Ureter (tissue), 1 donor: ENCODE data around the gene WSCD2. TPM values are rescaled to one million over a fixed set of nuclear protein-coding genes. Genes with fewer than 3 reads are reported as not detected.
A peak's percentile ranks its signal among the peaks of the same experiment; 100 is the strongest.

Experiments used
- DNase-seq: peaks from one replicate; pipeline ENCODE4 v3.0.0-alpha.2; 2020; ENCODE audit warnings: low spot score
- total RNA-seq: library from RNA; stranded (reverse); gene quantifications from one replicate; pipeline ENCODE4 v1.2.4, GENCODE V29; 2023
- donor health status: DM: yes; HTN: yes; CAD: no.

The WSCD2 gene
- 43.7 TPM for total RNA-seq

GRCh38 chr12:108129017-108129812 is at the start of gene WSCD2:
Gene WSCD2 (plus strand): TSS chr12:108129288. CDS start chr12:108195833, 66,545 bp downstream.
- DNase-seq = peak; percentile 79

GRCh38 chr12:108079721-108080120 is 49.4 kb upstream of the WSCD2 start:
- DNase-seq = no peak

DNA sequence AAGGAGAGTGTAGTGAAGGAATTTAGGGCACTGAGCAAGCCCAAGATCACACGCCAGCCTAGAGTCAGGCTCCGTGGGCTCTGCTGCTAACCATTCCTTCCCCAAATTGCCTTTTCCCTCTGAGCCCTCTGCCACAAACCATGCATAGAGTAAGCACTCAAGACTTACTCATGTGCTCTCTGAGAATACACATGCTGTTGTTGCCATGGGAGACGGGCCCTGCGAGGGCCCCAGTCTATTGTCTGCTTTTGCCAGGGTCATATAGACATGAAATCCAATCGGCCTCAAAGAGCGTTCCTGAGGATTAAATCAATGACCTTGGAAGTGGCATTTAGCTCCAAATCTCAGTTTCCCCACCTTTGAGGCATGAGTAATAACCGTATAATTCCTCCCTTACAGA is 48.7 kb upstream of the WSCD2 start:
- no peak for DNase-seq

GRCh38 chr12:108082485-108082884 is 46.6 kb upstream of the WSCD2 start:
- DNase-seq = no peak

- no peak for DNase-seq
Observed at GRCh38 chr12:108087900-108088299, 41.2 kb upstream of the WSCD2 start.

DNA sequence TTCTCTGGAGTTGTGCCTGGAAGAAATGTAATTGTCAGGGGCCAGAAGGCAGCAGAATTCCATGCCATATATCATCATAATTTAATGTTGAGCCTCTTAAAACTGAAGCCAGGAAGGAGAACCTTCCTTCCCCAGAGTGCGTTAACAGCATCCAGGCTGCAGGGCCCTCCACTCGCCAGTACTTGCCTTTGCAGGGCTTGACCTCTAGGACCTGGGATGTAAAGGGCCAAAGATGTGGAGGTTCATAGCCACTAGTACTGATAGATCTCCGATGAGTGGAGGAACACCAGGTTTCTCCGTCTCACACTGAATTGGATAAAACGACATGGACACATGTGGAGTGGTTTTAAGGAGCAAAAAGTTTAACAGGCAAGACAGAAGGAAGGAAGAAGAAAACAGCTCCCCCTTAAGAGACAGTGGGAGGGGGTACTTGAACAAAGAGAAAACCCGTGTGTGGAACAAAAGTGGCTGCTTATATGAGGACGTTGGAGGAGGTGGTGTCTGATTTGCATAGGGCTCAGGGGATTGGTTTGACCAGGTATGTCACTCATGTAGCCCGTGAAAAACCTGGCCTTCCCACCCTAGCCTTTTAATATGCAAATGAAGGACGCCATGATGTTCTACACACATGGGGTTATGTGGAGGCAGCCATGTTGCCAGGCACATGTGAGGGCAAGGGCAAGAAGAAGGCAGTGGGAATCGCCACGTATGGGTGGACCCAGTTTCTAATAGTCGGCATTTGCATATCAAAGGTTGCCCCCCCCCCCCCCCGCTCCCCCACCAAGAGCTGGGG is 38.8 kb upstream of the WSCD2 start:
- no peak for DNase-seq

- no peak for DNase-seq
Observed at GRCh38 chr12:108090932-108091678, 38.0 kb upstream of the WSCD2 start.

GRCh38 chr12:108091679-108092051 is 37.4 kb upstream of the WSCD2 start:
- no peak for DNase-seq

GRCh38 chr12:108093209-108093608 is 35.9 kb upstream of the WSCD2 start:
- DNase-seq = no peak

- DNase-seq = no peak
Observed at GRCh38 chr12:108094056-108094649, 34.9 kb upstream of the WSCD2 start.

GRCh38 chr12:108097160-108097911 is 31.8 kb upstream of the WSCD2 start:
- no peak for DNase-seq

GRCh38 chr12:108098374-108098773 is 30.7 kb upstream of the WSCD2 start:
- no peak for DNase-seq

GRCh38 chr12:108099073-108099472 is 30.0 kb upstream of the WSCD2 start:
- DNase-seq = no peak

DNA sequence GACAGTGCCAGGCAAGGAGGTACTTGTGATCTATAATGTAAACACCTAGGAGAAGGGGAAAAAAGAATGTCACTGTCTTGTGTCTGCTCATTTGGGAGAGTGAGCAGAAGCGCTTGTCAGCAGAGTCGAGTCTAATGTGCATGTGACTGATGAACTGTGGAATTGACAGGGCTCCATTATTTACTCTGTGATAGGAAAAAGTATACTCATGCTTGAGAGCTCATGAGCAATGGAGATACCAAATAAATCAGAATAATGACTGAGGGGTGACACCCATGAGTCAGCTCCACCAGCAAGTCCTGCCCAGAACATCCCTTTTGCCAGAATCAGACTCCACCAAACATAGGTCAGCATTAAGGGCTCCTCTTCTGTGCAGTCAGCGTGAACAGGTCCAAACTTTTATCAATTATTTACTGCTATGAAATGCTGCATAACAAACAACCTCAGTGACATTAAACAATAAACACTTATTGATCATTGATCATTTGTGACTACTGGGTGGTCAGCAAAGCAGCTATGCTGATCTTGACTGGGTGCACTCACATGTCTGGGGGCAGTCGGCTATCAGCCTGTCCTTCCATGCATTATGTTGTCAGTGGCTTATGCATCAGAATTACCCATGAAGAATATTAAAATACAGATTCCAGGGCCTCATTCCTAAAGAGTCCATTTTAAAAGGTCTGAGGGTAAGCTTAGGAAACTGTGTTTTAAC is 29.2 kb upstream of the WSCD2 start:
- no peak for DNase-seq

DNA sequence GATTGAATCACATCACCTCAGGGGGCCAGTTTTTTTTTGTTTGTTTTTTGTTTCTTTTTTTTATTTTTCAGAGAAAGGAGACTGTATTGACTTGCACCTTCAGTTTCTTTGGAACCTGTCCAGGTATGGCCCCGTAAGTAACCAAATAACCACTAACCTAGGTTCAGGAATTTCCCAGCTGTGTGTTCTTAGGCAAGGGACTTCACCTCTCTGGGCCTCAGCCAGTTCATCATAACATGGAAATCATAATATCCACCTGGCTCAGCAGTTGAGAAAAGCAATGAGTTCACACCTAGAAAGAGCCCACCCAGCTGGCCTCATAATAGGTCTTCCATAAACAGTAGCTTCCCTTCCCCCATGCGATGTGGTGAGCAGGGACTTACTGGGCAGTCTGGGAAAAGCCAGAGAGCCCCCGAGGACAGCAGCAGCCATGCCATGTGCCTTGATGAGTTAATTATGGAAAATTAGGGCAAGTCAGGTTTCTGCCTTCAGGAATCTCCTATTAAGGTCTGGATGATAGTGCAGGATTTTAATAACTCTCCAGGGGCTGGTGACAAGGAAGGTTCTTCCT is 27.4 kb upstream of the WSCD2 start:
- no peak for DNase-seq

- no peak for DNase-seq
Observed at GRCh38 chr12:108102363-108102762, 26.7 kb upstream of the WSCD2 start.

- no peak for DNase-seq
Observed at GRCh38 chr12:108103087-108103486, 26.0 kb upstream of the WSCD2 start.

DNA sequence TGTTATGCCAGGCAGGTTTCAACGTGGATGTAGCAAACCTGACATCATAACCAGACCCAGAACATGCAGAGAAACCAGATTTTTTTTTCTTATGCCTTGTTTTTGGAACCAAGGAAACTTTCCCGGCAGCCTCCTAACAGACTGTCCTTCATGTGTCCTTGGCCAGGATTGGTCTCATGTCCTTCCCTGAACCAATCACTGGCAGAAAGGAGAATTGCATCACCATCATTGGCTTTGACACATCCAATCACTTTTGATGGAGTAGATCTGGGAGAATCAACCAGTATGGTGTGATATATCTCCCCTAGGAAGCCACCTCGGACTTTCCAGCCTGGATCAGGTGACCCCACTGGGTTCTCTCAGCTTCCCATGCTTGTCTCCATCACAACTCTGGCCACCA is 25.6 kb upstream of the WSCD2 start:
- no peak for DNase-seq

- DNase-seq = no peak
Observed at GRCh38 chr12:108104657-108105056, 24.4 kb upstream of the WSCD2 start.

DNA sequence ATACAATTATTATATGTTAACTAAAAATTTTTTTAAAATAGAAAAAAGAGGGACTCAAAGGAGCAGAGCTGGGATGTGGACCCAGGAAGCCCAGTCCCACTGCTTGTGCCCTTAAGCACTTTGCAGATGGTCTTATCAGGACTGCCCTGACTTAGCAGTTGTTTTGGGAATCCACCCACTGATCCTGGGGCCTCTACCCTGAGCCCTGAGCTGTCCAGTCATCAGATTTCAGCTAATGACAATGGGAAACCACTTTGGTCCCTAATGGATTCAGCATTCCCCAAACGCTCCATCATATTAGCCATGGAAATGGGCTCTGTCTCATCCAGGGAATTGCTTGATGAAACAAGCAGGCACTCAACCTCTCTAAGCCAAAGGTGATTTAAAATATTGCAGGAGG is 22.5 kb upstream of the WSCD2 start:
- no peak for DNase-seq
